Measurements from ENCODE around the gene ZNF483. TPM values are rescaled to one million over a fixed set of nuclear protein-coding genes. Genes with fewer than 3 reads are reported as not detected.
"Not testable (repeated sequence)": the region's sequence is repeated elsewhere in the genome, so short reads cannot be mapped to it uniquely, and the experiment has no call there.

The ZNF483 gene
- total RNA-seq, 1 donor from 2014 or later: 1.8 TPM

DNA sequence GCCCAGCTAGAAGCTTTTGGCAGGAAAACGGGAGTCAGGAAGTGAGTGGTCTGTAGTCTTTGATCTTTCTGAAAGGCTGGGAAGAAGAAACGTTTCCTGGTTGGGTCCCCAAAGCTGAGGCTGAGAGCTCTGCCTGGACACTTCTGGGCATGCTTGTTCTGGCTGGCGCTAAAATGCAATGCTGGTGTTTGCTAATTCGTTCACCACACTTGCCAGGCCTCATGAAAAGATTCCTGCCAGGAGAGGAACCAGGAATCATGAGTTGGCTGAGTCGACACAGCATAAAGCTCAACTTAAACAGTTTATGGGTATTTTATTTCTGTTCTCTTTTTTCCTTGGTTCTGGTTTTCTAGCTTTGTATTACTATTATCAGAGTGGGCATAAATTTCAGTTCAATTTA is 85.2 kb downstream of the ZNF483 start:
- no peak for DNase-seq (ENCODE audit: low read depth in 2 of 2)

DNA sequence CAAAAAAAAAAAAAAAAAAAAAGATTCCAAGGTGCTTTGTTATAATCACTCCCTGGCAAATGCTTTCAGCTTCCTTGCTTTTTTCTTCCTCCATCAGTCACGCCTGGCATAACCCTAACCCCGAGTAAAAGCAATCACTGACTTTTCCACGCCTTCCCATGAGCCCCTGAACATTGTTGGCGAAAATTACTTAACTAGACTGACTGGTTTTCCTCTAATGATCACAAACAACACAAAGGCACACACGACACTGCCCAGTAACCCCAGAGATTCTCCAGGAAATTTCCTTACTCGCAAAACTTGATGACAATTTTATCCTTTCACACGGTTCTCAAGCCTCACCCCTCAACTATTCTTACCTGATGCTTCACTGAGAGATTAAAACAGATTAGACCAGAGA is 85.9 kb downstream of the ZNF483 start:
- DNase-seq (ENCODE audit: low read depth in 2 of 2): no peak

DNA sequence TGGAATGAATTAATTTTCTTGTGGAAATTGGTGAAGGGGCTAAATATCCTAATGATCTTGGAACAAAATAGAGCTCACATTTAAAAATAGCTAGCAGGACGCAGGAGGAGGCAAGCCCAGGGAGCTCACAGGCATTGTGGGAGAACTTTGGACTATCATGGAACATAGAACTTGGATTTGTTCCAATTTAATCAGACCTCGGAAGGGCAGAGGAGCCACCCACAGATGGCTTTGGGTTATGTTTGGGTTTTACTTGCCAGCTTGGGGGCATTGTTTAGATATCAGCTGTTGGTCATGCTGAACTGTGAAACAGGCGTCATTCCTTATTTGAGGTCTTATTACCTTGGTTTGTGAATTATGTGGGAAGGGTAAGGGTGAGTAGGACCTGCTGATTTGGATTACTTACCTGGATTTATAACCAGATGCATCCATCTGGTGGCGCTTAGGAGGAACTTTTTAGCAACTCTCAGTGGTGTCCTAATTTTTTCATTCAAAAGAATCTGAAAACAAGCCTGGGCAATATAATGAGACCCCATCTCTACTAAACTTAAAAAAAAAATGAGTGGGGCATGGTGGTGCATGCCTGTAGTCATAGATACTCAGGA is 88.6 kb downstream of the ZNF483 start:
- peak in 1 of 2 donors; percentile 41 for DNase-seq (ENCODE audit: low read depth in 2 of 2)

DNA sequence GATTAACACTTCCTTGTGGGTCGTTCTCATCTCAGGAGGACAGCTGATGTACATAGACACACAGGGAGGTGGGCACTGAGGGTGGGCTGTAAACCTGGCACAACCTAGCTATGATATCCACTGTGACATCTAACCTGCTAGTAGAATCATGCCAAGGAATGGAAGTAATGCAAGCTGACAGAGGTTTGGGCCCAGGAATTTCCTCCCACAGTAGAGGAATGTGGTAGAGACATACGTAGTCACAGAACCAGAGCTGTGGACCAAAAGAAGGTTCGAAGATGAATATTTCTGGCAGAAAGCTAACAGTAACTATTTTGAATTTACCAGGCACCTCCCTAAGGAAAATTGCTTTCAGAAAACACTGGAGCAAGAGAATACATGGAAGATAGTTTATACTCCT is 90.9 kb downstream of the ZNF483 start:
- DNase-seq (ENCODE audit: low read depth in 2 of 2): no peak

DNA sequence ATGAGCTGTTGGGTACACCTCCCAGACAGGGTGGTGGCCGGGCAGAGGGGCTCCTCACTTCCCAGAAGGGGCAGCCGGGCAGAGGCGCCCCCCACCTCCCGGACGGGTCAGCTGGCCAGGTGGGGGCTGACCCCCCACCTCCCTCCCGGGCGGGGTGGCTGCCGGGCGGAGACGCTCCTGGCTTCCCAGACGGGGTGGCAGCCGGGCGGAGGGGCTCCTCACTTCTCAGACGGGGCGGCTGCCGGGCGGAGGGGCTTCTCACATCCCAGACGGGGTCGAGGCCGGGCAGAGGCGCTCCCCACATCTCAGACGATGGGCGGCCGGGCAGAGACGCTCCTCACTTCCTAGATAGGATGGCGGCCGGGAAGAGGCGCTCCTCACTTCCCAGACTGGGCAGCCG is 92.4 kb downstream of the ZNF483 start:
- DNase-seq (ENCODE audit: low read depth in 2 of 2): not testable (repeated sequence)

DNA sequence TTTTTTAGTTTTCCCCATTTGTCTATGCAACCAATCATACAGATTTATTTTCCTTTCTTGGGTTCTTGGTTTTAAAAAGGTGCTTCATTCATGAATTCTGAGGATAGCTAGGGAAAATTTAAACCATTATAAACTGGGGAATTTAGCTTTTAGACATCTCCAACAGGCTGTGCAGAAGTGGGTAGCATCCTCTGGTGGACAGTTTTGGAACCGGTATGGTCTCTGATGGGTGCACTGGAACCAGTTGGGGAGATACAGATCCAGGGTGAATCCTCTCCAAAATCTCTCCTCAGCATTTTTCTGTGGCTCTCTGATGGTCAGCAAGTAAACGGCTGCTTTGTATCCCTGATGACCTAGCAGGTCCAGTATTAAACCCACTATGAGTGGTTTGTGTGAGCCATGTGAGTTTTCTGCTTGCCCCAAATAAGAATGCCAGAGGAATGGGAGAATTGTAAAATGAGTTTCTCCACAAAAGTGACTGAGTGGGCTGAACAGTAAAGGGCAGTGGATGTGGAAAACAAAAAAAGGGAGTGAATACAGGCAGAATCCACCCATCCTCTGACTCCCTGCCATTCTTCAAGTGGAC is 97.0 kb downstream of the ZNF483 start:
- DNase-seq (ENCODE audit: low read depth in 2 of 2): peak in 1 of 2 donors; percentile 71

DNA sequence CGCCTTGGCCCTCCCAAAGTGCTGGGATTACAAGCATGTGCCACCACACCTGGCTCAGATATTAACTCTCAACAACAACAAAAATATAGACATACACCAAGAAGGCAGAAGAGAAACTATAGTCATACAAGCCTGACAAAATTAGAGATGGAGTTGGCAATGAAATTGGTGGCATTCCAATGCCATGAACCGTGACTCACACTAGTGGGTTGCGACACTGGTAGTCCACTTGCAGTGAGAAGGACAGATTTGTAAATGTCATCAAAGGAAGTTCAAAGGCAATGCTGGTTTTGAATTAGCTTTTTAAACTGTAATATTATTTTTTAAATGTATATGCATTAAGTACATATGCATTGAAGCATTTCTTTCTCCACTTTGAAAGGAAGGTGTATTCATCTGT is 97.6 kb downstream of the ZNF483 start:
- DNase-seq (ENCODE audit: low read depth in 2 of 2): peak in 1 of 2 donors; percentile 35

Other genes with a start within 250 kb of the ZNF483 start
- gene OR2K2, start 195.0 kb upstream of the ZNF483 start, total RNA-seq: not detected in 2 replicates
- gene ECPAS, start 40.8 kb upstream of the ZNF483 start, total RNA-seq: 92.8 and 95.5 TPM in 2 replicates
- 6.8 and 12.2 TPM in 2 replicates for gene PTGR1, start 74.5 kb downstream of the ZNF483 start, total RNA-seq
- gene DNAJC25, start 106.2 kb downstream of the ZNF483 start, total RNA-seq: 2.3 and 2.9 TPM in 2 replicates
- gene GNG10, start 136.4 kb downstream of the ZNF483 start, total RNA-seq: 49.4 and 59.3 TPM in 2 replicates

All from dermis microvascular lymphatic vessel endothelial cell (primary cell).